SU-DHL-6 (cell line): ENCODE data around the gene PTGIR.

Source experiments
- H2AFZ ChIP-seq: fragments of 200-600 bp; sonication (generic); 2 replicates; pipeline ENCODE4 v1.6.1; 2014; ENCODE audit warnings: low read depth, mild to moderate bottlenecking, moderate library complexity, mixed read lengths, antibody characterized with exemption, low read length; ENCODE audit not compliant: severe bottlenecking
- H3F3A ChIP-seq: fragments of 200-600 bp; shearing (Covaris generic); 2 replicates; pipeline ENCODE4 v1.6.0; 2016; ENCODE audit warnings: antibody characterized with exemption, mild to moderate bottlenecking; ENCODE audit not compliant: insufficient read depth
- H3K27ac ChIP-seq: fragments of 200-600 bp; sonication (generic); 2 replicates; pipeline ENCODE4 v1.5.1; 2016; ENCODE audit warnings: low read depth, mild to moderate bottlenecking, low read length, moderate library complexity, mixed read lengths
- H3K27me3 ChIP-seq: fragments of 200-600 bp; sonication (generic), shearing (Covaris generic); 2 replicates; pipeline ENCODE4 v1.6.0; 2014; ENCODE audit warnings: mild to moderate bottlenecking, low read length
- H3K36me3 ChIP-seq: fragments of 200-600 bp; sonication (generic); 2 replicates; pipeline ENCODE4 v1.6.1; 2014; ENCODE audit warnings: mild to moderate bottlenecking, low read length, mixed read lengths
- H3K4me2 ChIP-seq: fragments of 300-600, 200-600 bp; shearing (Covaris generic), sonication (generic); 2 replicates; pipeline ENCODE4 v1.6.0; 2014; ENCODE audit warnings: low read length, low read depth, mild to moderate bottlenecking; ENCODE audit not compliant: poor library complexity, severe bottlenecking
- H3K4me3 ChIP-seq: fragments of 200-600 bp; sonication (generic); 2 replicates; pipeline ENCODE4 v1.5.1; 2014; ENCODE audit warnings: antibody characterized with exemption, low read length, mild to moderate bottlenecking, mixed read lengths; ENCODE audit not compliant: insufficient read depth, poor library complexity, severe bottlenecking
- H3K79me2 ChIP-seq: fragments of 200-600 bp; sonication (generic); 2 replicates; pipeline ENCODE4 v1.6.1; 2014; ENCODE audit warnings: mild to moderate bottlenecking, low read length, moderate library complexity; ENCODE audit not compliant: insufficient read depth
- H3K9ac ChIP-seq: fragments of 200-600 bp; sonication (generic); 2 replicates; pipeline ENCODE4 v1.7.0; 2014; ENCODE audit warnings: mild to moderate bottlenecking, low read length
- H3K9me2 ChIP-seq: fragments of 200-600 bp; sonication (generic); replicated peaks from 2 replicates; pipeline ENCODE4 v1.6.1; 2014; ENCODE audit warnings: low read length; ENCODE audit not compliant: insufficient read depth
- H3K9me3 ChIP-seq: fragments of 200-600 bp; sonication (generic); 2 replicates; pipeline ENCODE4 v1.6.1; 2014; ENCODE audit warnings: low read length, mixed read lengths; ENCODE audit not compliant: insufficient read depth
- H4K20me1 ChIP-seq: fragments of 200-600 bp; sonication (generic); 2 replicates; pipeline ENCODE4 v1.6.1; 2014; ENCODE audit warnings: low read depth, mild to moderate bottlenecking, antibody characterized with exemption, low read length, moderate library complexity, mixed read lengths
- CTCF ChIP-seq: fragments of 200-600 bp; sonication (generic); IDR thresholded peaks from one replicate; pipeline ENCODE4 v1.5.1; 2017; ENCODE audit warnings: antibody characterized with exemption, mild to moderate bottlenecking, low read length, moderate library complexity; ENCODE audit not compliant: insufficient read depth, poor library complexity, severe bottlenecking
- EZH2phosphoT487 ChIP-seq: fragments of 200-600 bp; sonication (generic), shearing (Covaris generic); conservative IDR thresholded peaks from 2 replicates; pipeline ENCODE4 v1.6.1; 2018; ENCODE audit warnings: mild to moderate bottlenecking, antibody characterized with exemption, low read length, moderate library complexity, mixed read lengths

The PTGIR gene

GRCh38 chr19:46607448-46607841 lies 17.4 kb downstream of the PTGIR start:
- no peaks in the 10 kb centered on the region for H4K20me1 ChIP-seq
- no peaks in the 10 kb centered on the region for H3K36me3 ChIP-seq
- H3K9ac ChIP-seq = no peak overlapping the region

GRCh38 chr19:46606681-46607447 lies 18.0 kb downstream of the PTGIR start:
- Histone ChIP-seq H3K36me3 (no peaks in the 10 kb centered on the region), H3K9me3 (no peaks in the 10 kb centered on the region), H3K27ac (no peak overlapping the region), H4K20me1 (no peaks in the 10 kb centered on the region), H3K27me3 (no peaks in the 10 kb centered on the region), H2AFZ (no peak overlapping the region), H3F3A (peaks cover 2% of the 10 kb centered on the region; the same call in 1 of the 2 replicates), H3K4me2 (no peak overlapping the region), H3K4me3 (no peak overlapping the region), H3K9ac (no peak overlapping the region), H3K79me2 (peaks cover 40% of the 10 kb centered on the region), H3K9me2 (no peaks in the 10 kb centered on the region)
- TF ChIP-seq CTCF (no peak), EZH2phosphoT487 (no peak)

More at GRCh38 chr19:46607448-46607841, 17.4 kb downstream of the PTGIR start:
- H3K27me3 ChIP-seq = no peaks in the 10 kb centered on the region
- no peak overlapping the region for H2AFZ ChIP-seq
- no peak overlapping the region for H3K4me2 ChIP-seq
- no peaks in the 10 kb centered on the region for H3K9me2 ChIP-seq
- no peaks in the 10 kb centered on the region for H3K9me3 ChIP-seq
- H3K4me3 ChIP-seq = no peak overlapping the region
- H3K79me2 ChIP-seq = peaks cover 34% of the 10 kb centered on the region
- TF ChIP-seq CTCF = no peak
- TF ChIP-seq EZH2phosphoT487 = no peak
- no peak overlapping the region for H3K27ac ChIP-seq
- H3F3A ChIP-seq = peaks cover 5% of the 10 kb centered on the region; the same call in 1 of the 2 replicates

GRCh38 chr19:46606019-46606418 lies 18.9 kb downstream of the PTGIR start:
- Histone ChIP-seq H3K9me3 (no peaks in the 10 kb centered on the region), H2AFZ (no peak overlapping the region), H3K4me2 (no peak overlapping the region), H3K36me3 (no peaks in the 10 kb centered on the region), H3K4me3 (no peak overlapping the region), H4K20me1 (no peaks in the 10 kb centered on the region), H3K9ac (no peak overlapping the region), H3K27ac (no peak overlapping the region), H3F3A (no peaks in the 10 kb centered on the region), H3K79me2 (peaks cover 47% of the 10 kb centered on the region), H3K27me3 (no peaks in the 10 kb centered on the region), H3K9me2 (no peaks in the 10 kb centered on the region)
- TF ChIP-seq EZH2phosphoT487 = no peak
- TF ChIP-seq CTCF = no peak
